ENCODE measurements around the gene SCART1. TPM values are rescaled to one million over a fixed set of nuclear protein-coding genes. Genes with fewer than 3 reads are reported as not detected.

The SCART1 gene
- total RNA-seq, 2 experiments from 2014 or later, result 5.0 to 5.2 TPM

- Mint-ChIP-seq H3K9me3 (peaks cover 6% of the 10 kb centered on the region), H3K4me3 (no peak overlapping the region), H3K4me1 (ENCODE audit: low read depth) (no peaks in the 10 kb centered on the region), H3K27ac (no peak overlapping the region), H3K27me3 (peaks cover 37% of the 10 kb centered on the region), H3K36me3 (ENCODE audit: low read depth) (no peaks in the 10 kb centered on the region)
- H3K36me3 ChIP-seq (ENCODE audit: insufficient read depth, low read length), result no peaks in the 10 kb centered on the region
- TF ChIP-seq CTCF (IDR thresholded peaks at IDR 0.05), result no peak
- H3K27me3 ChIP-seq (ENCODE audit: control insufficient read depth in 1 of 2, insufficient read depth in 2 of 2, low read length in 2 of 2), result no peaks in the 10 kb centered on the region
- no peaks in the 10 kb centered on the region for H3K9me3 ChIP-seq (ENCODE audit: control insufficient read depth in 1 of 2, insufficient read depth in 1 of 2, low read length in 2 of 2)
- DNase-seq, result no peak
- no peaks in the 10 kb centered on the region for H3K4me1 ChIP-seq (ENCODE audit: insufficient read depth, low read length)
- ChIA-PET POLR2A (no interaction called here), CTCF (no interaction called here)
- no peak overlapping the region for H3K4me3 ChIP-seq (ENCODE audit: low read length)
- no peak overlapping the region for H3K27ac ChIP-seq (ENCODE audit: low read depth in 1 of 2, low read length in 2 of 2)
- no peak for ATAC-seq (ENCODE audit: poor library complexity)
- intact Hi-C loops (cut with DNase I, micrococcal nuclease), result no loop called here
These were observed 56.0 kb downstream of the SCART1 start for GRCh38 chr10:133509700-133510099.

- no peaks in the 10 kb centered on the region for H3K27me3 ChIP-seq (ENCODE audit: control insufficient read depth in 1 of 2, insufficient read depth in 2 of 2, low read length in 2 of 2)
- no peak for DNase-seq
- H3K4me1 Mint-ChIP-seq (ENCODE audit: low read depth), result no peaks in the 10 kb centered on the region
- intact Hi-C loops (cut with DNase I, micrococcal nuclease), result no loop called here
- H3K4me1 ChIP-seq (ENCODE audit: insufficient read depth, low read length), result no peaks in the 10 kb centered on the region
- H3K36me3 Mint-ChIP-seq (ENCODE audit: low read depth), result no peaks in the 10 kb centered on the region
- no peak overlapping the region for H3K27ac ChIP-seq (ENCODE audit: low read depth in 1 of 2, low read length in 2 of 2)
- peaks cover 6% of the 10 kb centered on the region for H3K9me3 Mint-ChIP-seq
- H3K27ac Mint-ChIP-seq, result no peak overlapping the region
- no peaks in the 10 kb centered on the region for H3K9me3 ChIP-seq (ENCODE audit: control insufficient read depth in 1 of 2, insufficient read depth in 1 of 2, low read length in 2 of 2)
- ATAC-seq (ENCODE audit: poor library complexity), result no peak
- ChIA-PET CTCF (no interaction called here), POLR2A (no interaction called here)
- H3K4me3 ChIP-seq (ENCODE audit: low read length), result no peak overlapping the region
- no peak for TF ChIP-seq CTCF (IDR thresholded peaks at IDR 0.05)
- peaks cover 32% of the 10 kb centered on the region for H3K27me3 Mint-ChIP-seq
- no peaks in the 10 kb centered on the region for H3K36me3 ChIP-seq (ENCODE audit: insufficient read depth, low read length)
- no peak overlapping the region for H3K4me3 Mint-ChIP-seq
These were observed 57.7 kb downstream of the SCART1 start for GRCh38 chr10:133511408-133511807.

GRCh38 chr10:133511907-133512528, 58.3 kb downstream of the SCART1 start:
- intact Hi-C loops (cut with DNase I, micrococcal nuclease), result no loop called here
- Mint-ChIP-seq H3K4me1 (ENCODE audit: low read depth) (no peaks in the 10 kb centered on the region), H3K27me3 (peaks cover 30% of the 10 kb centered on the region), H3K4me3 (no peak overlapping the region), H3K36me3 (ENCODE audit: low read depth) (no peaks in the 10 kb centered on the region), H3K9me3 (peaks cover 6% of the 10 kb centered on the region), H3K27ac (no peak overlapping the region)
- CTCF ChIA-PET, result no interaction called here
- ATAC-seq (ENCODE audit: poor library complexity) (no peak), DNase-seq (no peak)
- Histone ChIP-seq H3K9me3 (ENCODE audit: control insufficient read depth in 1 of 2, insufficient read depth in 1 of 2, low read length in 2 of 2) (no peaks in the 10 kb centered on the region), H3K4me3 (ENCODE audit: low read length) (no peak overlapping the region), H3K27ac (ENCODE audit: low read depth in 1 of 2, low read length in 2 of 2) (no peak overlapping the region), H3K27me3 (ENCODE audit: control insufficient read depth in 1 of 2, insufficient read depth in 2 of 2, low read length in 2 of 2) (no peaks in the 10 kb centered on the region), H3K4me1 (ENCODE audit: insufficient read depth, low read length) (no peaks in the 10 kb centered on the region), H3K36me3 (ENCODE audit: insufficient read depth, low read length) (no peaks in the 10 kb centered on the region)
- POLR2A ChIA-PET, result no interaction called here
- TF ChIP-seq CTCF (IDR thresholded peaks at IDR 0.05), result no peak

Data from CD4-positive, alpha-beta T cell (primary cell).